Stimulated activated CD4-positive, alpha-beta T cell treated with anti-CD3 and anti-CD28 coated beads, TNF-alpha, amount 100 ng/mL, for 48 hours (primary cell): ENCODE results near the gene HOOK2.
"Not testable (repeated sequence)": the region's sequence is repeated elsewhere in the genome, so short reads cannot be mapped to it uniquely, and the experiment has no call there.

Experiments
- DNase-seq, 3 donors: peaks; one replicate each; pipeline ENCODE4 v3.0.0-alpha.2; 2020; ENCODE audit warnings: low read depth in 3 of 3

Gene HOOK2, protein sequence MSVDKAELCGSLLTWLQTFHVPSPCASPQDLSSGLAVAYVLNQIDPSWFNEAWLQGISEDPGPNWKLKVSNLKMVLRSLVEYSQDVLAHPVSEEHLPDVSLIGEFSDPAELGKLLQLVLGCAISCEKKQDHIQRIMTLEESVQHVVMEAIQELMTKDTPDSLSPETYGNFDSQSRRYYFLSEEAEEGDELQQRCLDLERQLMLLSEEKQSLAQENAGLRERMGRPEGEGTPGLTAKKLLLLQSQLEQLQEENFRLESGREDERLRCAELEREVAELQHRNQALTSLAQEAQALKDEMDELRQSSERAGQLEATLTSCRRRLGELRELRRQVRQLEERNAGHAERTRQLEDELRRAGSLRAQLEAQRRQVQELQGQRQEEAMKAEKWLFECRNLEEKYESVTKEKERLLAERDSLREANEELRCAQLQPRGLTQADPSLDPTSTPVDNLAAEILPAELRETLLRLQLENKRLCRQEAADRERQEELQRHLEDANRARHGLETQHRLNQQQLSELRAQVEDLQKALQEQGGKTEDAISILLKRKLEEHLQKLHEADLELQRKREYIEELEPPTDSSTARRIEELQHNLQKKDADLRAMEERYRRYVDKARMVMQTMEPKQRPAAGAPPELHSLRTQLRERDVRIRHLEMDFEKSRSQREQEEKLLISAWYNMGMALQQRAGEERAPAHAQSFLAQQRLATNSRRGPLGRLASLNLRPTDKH

DNA sequence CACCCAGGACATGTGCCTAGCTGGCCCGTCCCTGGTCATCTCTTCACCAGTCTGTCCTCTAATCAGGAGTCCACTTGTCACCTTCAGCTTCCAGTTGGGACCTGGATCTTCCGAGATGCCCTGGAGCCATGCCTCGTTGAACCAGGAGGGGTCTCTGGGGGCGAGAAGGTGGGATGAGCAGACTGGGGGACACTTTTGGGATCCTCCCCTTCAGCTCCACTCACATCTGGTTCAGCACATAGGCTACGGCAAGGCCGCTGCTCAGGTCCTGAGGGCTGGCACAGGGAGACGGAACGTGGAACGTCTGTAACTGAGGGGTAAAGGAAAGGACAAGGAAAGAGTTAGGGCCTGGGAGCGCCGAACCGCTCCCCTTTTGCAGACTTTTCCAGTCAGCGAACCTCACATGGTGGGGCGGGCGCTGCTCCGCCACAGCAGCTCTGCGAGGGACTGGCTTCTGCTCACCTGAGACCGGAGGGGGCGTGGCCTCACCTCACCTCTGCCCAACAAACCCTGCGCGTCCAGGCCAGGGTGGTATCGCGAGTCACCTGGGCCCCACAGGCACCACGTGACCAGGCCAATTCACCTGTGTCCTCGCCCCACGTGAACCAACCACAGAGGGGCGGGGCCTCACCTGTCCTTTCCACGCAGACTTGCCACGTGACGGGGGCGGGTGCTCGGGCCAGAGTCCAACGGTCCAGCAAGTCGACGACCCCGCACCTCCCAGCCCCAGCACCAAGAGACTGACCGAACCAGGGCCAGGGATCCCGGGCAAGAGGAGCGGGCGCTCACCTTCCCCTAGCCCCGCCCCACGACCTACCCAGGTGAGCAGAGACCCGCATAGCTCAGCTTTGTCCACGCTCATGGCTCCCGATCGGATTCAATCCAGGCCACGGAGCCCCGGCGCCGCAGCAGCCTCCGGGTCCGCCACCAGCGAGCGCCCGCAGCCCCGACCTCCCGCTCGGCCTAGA lies at the start of gene HOOK2:
Gene HOOK2 (minus strand): TSS at position 965 of the 968 bp plus-strand sequence. CDS start 103 bp downstream, at position 862.
- no peak for DNase-seq

DNA sequence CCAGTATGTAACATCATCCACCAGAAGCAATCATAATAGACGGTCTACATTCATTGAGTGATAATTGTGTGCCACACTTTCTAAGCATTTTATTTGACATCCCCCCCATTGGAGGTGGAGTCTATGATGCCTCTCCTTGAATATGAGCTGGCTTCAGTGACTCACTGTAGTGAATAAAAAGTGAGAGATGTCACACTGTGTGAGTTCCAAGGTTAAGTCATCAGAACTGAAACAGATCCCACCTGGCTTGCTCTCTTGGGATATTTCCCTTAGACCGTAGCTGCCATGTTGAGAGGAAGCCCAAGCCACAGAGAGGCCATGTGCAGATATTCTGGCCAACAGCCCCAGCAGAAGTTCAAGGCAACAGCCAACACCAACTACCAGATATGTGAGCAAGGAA lies 46.4 kb upstream of the HOOK2 start:
- no peak for DNase-seq

DNA sequence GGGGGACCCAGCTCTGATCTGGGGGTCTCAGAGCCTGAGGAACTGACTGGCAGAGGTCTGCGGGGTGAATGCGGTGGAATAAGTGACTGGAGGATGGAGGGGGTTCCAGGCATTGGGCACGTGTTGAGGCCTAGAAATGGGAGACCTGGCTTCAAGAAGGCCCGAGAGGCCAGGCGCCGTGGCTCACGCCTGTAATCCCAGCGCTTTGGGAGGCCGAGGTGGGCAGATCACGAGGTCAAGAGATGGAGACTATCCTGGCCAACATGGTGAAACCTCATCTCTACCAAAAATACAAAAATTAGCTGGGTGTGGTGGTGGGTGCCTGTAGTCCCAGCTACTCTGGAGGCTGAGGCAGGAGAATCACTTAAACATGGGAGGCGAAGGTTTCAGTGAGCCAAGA lies 42.5 kb upstream of the HOOK2 start:
- DNase-seq, result not testable (repeated sequence)

DNA sequence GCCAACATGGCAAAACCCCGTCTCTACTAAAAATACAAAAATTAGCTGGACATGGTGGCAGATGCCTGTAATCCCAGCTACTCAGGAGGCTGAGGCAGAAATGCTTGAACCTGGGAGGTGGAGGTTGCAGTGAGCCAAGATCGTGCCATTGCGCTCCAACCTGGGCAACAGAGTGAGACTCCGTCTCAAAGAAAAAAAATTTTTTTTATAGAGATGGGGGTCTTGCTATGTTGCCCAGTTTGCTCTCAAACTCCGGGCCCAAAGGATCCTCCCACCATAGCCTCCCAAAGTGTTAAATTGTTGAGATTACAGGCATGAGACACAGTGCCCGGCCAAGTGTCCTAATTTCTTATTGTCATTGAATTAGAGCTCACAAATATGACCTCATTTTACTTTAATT lies 41.8 kb upstream of the HOOK2 start:
- DNase-seq, result not testable (repeated sequence)

DNA sequence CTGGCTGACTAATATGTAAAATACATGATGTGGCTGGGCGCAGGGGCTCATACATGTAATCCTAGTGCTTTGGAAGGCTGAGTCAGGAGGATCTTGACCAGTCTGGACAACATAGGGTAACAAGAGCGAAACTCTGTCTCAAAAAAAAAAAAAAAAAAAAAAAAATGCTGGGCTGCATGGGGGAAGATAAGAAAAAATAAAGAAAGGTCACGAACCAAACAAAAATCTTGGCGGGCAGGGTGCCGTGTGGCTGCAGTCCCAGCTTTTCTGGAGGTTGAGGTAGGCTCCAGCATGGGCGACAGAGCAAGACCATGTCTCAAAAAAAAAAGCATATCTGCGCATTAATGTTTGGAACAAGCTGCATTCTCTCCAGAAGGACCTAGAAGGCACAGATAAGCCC lies 39.7 kb upstream of the HOOK2 start:
- DNase-seq, result no peak

DNA sequence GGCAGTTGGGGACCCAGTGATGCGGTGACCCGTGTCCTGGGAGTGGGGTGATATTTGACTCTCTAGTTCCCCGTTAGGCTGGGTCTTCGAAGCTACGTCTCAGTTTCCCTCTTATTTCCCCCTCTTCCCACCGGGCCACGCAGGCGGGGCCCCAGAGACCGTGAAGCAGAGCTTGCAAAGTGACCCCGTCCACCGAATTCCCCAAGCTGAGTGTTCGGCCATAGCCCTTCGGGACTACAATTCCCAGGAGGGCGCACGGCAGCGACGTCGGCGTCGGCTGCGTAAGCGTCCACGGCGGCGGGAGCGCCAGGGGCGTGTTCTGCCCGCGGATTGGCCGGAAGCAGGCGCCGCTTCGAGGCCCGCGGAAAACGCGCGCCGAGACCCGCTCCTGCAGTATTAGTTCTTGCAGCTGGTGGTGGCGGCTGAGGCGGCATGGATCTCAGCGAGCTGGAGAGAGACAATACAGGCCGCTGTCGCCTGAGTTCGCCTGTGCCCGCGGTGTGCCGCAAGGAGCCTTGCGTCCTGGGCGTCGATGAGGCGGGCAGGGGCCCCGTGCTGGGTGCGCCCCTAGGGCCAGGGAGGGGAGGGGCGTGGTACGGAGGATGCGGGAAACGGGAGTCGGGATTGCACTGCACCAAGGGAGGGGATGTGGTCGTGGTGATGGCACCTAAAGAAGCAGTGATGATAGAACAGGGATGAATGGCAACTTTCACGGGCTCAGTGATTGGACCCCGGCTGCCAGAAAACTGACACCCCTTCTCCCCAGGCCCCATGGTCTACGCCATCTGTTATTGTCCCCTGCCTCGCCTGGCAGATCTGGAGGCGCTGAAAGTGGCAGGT lies 31.1 kb upstream of the HOOK2 start, which contains the start of gene RNASEH2A:
Gene RNASEH2A (plus strand): TSS at position 343 of the 840 bp plus-strand sequence. CDS start 90 bp downstream, at position 433.
- peak in 2 of 3 donors; percentile 79 to 85 for DNase-seq

DNA sequence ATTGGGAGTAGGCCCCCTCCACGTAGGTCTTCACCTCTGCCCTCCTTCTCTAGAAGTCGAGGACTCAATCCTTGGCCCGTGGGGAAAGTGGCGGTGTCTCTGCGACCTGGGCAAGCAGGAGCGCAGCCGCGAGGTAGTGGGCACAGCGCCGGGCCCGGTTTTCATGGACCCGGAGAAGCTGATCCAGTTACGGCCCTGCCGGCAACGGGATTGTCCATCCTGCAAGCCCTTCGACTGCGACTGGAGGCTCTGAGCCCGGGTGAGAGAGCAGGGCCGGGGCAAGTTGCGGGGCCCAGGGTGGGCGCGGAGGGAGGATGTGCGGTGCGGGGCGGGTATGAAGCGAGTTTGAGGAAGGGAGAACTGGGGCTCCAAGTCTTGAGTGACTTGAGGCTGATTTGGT lies 28.7 kb upstream of the HOOK2 start:
- no peak for DNase-seq

DNA sequence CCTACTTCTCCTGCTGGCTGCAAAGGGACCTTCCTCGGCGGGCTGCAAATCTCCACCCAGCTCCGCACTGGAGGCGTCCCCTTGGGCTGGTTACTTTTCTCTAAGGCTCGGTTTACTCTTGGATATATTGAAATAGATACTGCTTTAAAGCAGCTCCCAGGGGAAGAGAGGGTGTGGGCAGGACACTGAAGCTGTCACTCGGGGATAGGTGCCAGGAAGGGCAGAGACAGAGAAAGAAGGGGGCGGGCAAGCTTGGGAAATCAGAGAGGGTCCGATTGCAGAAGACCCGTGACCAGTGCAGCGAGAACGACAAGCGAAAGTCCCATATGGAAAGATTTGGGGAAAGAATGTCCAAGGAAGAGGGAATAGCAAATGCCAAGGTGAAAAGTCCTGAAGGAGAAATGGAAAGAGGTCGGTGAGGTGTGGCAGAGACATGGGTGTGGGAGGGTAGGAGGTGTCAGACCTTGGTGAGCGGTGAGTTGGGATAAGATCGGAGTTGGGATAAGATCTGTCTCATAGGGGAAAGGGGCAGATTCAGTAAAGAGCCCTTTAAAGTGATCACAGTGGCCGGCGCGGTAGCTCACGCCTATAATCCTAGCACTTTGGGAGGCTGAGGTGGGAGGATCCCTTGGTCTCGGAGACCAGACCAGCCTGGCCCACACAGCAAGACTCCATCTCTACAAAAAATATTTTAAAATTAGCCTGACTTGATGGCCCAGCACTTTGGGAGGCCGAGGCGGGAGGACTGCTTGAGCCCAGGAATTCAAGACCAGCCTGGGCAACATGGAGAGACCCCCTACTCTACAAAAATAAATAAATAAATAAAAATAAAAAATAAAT lies 27.1 kb upstream of the HOOK2 start:
- DNase-seq, result no peak

DNA sequence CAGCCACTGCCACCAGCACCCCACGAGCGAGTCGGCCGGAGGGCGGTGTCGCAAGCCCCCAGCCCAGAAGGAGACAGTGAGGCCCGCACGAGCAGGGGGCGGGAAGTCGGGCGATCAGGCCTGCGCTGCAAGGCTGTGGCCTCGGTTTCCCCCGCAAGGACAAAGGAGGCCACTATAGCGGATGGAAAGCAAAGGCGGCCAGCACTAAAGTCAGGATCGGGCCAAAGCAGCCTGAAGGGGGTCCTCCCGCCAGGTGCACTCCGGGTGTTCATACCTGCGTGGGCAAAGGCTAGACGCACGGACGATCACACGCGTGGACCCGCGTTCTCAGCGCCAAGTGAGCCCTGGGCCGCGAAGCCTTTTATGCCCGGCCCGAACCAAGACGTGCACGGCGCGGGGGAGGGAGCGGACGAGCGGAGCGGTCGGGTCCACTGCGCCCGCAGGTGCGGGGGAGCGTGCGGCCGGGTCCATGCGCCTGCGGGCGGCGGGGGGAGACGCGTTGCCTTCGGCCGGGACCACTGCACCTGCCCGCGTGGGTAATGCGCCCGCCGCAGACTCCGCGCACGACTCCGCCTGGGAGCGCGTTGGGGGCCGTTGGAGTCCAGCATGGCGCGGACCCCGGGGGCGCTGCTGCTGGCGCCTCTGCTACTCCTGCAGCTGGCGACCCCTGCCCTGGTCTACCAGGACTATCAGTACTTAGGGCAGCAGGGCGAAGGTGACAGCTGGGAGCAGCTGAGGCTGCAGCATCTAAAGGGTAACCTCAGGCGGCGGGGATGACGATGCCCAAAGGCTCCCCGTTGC lies 26.3 kb upstream of the HOOK2 start, which contains the start of the genes PRDX2 and THSD8:
Gene PRDX2 (minus strand): TSS at position 335 of the 801 bp plus-strand sequence. CDS start 539 bp downstream, outside the sequence.
Gene THSD8 (plus strand): TSS at position 604 of the 801 bp plus-strand sequence. CDS start 3 bp downstream, at position 607.
- peak in 2 of 3 donors; percentile 65 to 82 for DNase-seq

DNA sequence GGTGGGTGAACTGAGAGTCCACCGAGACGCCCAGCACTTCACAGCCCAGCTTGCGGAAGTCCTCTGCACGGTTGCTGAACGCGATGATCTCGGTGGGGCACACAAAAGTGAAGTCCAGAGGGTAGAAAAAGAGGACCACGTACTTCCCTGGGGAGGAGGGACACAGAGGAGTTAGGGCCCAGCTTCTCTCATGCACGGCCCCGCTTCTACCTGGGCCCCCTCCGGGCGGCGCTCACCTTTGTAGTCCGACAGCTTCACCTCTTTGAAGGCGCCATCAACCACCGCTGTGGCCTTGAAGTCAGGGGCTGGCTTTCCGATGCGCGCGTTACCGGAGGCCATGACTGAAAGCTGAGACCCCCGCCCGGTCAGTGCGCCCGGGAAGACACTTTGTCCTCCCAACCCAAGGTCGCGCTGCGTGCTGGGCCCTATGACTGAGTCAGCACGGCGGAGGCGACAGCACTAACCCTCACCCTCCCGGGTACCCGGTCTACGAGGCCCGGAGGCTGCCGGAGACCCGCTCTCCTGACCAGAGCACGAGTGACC lies 25.6 kb upstream of the HOOK2 start:
- DNase-seq, result no peak

DNA sequence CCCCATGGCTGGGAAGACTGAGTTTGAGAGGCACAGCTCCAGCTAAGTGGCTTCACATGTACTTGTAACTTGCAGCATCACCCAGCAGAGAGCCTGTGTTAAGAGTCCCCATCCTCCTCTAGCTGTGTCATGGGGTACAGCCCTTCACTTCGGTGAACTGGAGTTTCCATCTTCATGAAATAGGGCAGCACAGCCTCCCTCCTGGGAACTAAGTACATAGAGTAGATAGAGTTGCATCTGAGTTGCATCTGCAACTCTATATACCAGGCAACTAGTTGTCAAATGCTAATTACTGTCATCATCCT lies 25.1 kb upstream of the HOOK2 start:
- no peak for DNase-seq

DNA sequence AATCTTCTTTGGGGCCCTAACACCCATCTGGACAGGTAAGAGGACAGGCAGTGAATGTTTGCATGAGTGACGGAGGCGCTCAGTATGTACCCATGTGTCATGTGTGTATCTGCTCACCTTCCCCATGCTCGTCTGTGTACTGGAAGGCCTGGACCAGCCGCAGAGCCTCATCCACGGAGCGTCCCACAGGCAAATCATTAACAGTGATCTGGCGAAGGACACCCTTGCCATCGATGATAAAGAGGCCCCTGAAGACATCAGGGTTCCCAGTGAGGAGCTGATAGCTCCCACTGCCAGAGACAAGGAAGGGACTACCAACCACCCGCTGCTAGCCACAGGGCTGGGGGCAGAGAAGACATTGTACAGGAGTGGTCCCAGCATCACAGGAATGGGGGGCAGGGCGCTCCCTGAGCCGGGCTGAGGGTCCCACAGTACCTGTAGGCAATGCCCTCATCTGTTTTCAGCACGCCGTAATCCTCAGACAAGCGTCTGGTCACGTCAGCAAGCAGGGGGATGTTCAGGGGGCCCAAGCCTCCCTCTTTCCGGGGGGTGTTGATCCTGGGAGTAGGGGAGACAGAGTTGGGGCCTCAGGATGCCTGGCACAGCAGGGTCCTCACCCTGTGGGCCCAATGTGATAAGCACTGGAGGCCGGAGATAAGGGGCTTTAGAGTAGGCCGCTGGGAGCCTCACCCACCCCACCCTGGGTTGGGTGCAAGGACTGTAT lies 24.6 kb upstream of the HOOK2 start:
- DNase-seq, result no peak

DNA sequence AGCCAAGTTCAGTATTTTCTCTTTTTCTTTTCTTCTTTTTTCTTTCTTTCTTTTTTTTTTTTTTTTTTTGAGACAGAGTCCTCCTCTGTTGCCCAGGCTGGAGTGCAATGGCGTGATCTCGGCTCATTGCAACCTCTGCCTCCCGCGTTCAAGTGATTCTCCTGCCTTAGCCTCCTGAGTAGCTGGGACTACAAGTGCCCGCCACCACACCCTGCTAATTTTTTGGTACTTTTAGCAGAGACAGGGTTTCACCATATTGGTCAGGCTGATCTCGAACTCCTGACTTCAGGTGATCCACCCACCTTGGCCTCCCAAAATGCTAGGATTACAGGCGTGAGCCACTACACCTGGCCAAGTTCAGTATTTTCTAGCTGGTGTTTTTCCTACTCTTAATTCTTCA lies 22.3 kb upstream of the HOOK2 start:
- DNase-seq, result not testable (repeated sequence)

DNA sequence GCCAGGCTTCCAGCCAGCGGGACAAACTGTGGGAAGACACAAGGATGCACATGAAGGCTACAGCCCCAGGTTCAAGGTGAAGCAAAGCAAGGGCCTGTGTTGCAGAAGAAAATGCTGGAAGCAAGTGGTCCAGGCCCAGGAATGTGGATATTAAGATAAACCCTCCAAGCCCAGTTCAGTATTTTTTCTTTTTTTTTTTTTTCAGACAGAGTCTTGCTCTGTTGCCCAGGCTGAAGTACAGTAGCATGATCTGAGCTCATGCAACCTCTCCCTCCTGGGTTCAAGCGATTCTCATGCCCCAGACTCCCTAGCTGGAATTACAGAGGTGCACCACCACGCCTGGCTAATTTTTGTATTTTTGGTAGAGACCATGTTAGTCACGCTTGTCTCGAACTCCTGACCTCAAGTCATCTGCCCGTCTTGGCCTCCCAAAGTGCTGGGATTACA lies 21.8 kb upstream of the HOOK2 start:
- no peak for DNase-seq

DNA sequence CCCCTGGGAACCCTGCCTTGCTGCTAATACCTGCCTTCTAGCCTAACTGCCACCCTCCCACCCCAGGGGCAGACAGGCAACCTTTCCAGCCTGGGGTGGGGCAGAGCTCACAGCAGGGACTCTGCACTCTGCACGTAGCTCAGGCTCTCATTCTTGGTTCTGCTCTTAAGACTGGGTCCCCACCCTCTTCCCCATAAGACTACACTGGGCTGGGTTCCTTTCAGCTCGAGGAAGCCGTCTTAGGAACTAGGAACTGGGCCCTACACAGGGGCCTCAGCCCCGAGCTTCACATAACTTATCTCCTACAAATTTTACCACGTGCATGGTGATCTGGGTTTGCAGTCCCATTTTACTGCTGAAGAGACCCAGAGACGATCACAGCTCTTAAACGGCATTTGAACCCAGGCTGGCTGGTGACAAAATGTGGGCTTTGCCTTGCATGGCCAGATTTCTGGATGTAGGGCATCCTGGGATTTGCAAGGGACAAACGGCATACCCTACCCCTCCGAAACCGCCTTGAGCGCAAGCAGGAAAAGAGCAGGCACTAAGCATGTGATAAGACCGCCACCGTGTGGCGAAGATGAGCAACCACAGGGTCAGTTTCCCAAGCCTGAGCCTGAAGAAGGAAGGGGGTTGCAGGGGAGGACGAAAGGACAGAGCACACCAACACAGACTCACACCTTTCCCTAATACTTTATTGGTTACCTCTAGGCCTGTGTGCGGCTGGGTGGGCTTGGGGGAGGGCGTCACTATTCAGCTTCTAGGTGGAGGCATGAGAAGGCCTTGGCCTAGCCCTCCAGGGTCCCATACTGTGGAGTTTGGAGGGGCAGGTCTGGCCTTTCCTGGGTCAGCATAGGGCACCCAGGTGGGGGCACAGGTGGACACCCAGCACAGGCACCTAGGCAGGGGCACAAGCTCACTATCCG lies 21.1 kb upstream of the HOOK2 start:
- no peak for DNase-seq

DNA sequence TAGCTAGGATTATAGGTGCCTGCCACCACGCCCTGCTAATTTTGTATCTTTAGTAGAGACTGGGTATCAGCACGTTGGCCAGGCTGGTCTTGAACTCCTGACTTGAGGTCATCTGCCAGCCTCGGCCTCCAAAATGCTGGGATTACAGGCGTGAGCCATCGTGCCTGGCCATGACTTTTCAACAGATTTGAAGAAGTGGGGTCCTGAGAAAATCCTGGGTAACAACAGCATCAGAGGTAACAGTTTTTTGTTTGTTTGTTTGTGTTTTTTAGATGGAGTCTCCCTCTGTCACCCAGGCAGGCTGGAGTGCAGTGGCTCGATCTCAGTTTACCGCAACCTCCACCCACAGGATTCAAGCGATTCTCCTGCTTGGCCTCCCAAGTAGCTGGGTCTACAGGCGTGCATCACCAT lies 19.6 kb upstream of the HOOK2 start:
- DNase-seq, result no peak
